Psoas muscle (tissue), 8 donors: ENCODE measurements around the gene RTP5. TPM values are rescaled to one million over a fixed set of nuclear protein-coding genes. Genes with fewer than 3 reads are reported as not detected.
A peak's percentile ranks its signal among the peaks of the same experiment; 100 is the strongest.

Experiments
- ATAC-seq, 4 donors: fragments of 200-7000 bp; cut with Tn5 transposase; one replicate each; pipeline ENCODE4 v1.9.1; 2020; ENCODE audit warnings: moderate library complexity in 3 of 4, mild to moderate bottlenecking in 2 of 4
- DNase-seq, 2 donors: peaks; one replicate each; pipeline ENCODE4 v3.0.0-alpha.2; 2020
- H3K27ac ChIP-seq: fragments of 200-600 bp; one replicate; pipeline ENCODE4 v1.8.0; 2022
- H3K27me3 ChIP-seq, 3 donors: fragments of 200-600 bp in 1 of 3; one replicate each; pipeline versions ENCODE4 v1.6.1 to v1.8.0; 2013 to 2022; ENCODE audit warnings: low read length in 2 of 3, mild to moderate bottlenecking in 2 of 3, moderate library complexity in 1 of 3; ENCODE audit not compliant: insufficient read depth in 3 of 3
- H3K36me3 ChIP-seq, 2 donors: fragments of 200-600 bp in 1 of 2; one replicate each; pipeline versions ENCODE4 v1.6.1 to v1.8.0; 2013 to 2022; ENCODE audit warnings: low read depth in 1 of 2, mild to moderate bottlenecking in 1 of 2, moderate library complexity in 1 of 2; ENCODE audit not compliant: insufficient read depth in 1 of 2
- H3K4me1 ChIP-seq: fragments of 200-600 bp; one replicate; pipeline ENCODE4 v1.8.0; 2022
- H3K4me3 ChIP-seq: fragments of 200-600 bp; one replicate; pipeline ENCODE4 v1.8.0; 2022; ENCODE audit warnings: mild to moderate bottlenecking
- H3K9me3 ChIP-seq: fragments of 200-600 bp; one replicate; pipeline ENCODE4 v1.8.0; 2022
- WGBS, 3 donors: extraction: QIAGEN DNeasy Blood & Tissue Kit; methylation state at CpG; one replicate each; pipeline versions ENCODE4 v1.1.6 to v1.1.7; 2013; 5-methylcytosine and 5-hydroxymethylcytosine counted together
- intact Hi-C, 2 donors: fragments of 100-400 bp; cut with DNase I; formaldehyde crosslinking; loops; one replicate each; pipeline versions ENCODE4 v1.11.0 to v1.14.2; 2022
- polyA plus RNA-seq, 3 donors: library from polyadenylated mRNA; stranded (reverse); fragments of 200-250 nt; gene quantifications; one replicate each; pipeline ENCODE4 v1.2.3, GENCODE V29; 2013
- total RNA-seq, 4 donors: library from RNA; stranded (reverse); fragmentation: NEBNext Ultra II Directional in 2 of 4; extraction: Animal tissue kit (Norgen Biotek cat#: 25700) in 2 of 4; gene quantifications; one replicate each; pipeline versions ENCODE4 v1.2.1 to v1.2.4, GENCODE V29; 2021 to 2023
- TF ChIP-seq, protein P1 (sequence below): fragments of 200-600 bp; IDR thresholded peaks from one replicate; pipeline ENCODE4 v1.8.0; 2022; ENCODE audit warnings: antibody characterized with exemption
- donor health status: healthy with polysubstance abuse.
- donor health status: DM: no; HTN: no; CAD: no; lungs with moderate emphysema.
- donor health status: Bipolar disorder and iron deficiency.
- donor health status: healthy.
- donor health status: DM: yes; HTN: yes; CAD: no.
- donor health status: DM: no; HTN: no; CAD: no.
- donor health status: DM: no; HTN: no; CAD: no.
- donor health status: DM: yes; HTN: yes; CAD: no.

The RTP5 gene
- total and polyA plus RNA-seq, 7 donors, result 0.01 TPM; not detected in 6

- DNase-seq, result no peak
- no peaks in the 10 kb centered on the region for H3K36me3 ChIP-seq
- 31 to 42% (median 42%) methylated on average over 6 to 9 of the region's 9 CpGs for WGBS, 3 donors
- TF ChIP-seq, protein P1, sequence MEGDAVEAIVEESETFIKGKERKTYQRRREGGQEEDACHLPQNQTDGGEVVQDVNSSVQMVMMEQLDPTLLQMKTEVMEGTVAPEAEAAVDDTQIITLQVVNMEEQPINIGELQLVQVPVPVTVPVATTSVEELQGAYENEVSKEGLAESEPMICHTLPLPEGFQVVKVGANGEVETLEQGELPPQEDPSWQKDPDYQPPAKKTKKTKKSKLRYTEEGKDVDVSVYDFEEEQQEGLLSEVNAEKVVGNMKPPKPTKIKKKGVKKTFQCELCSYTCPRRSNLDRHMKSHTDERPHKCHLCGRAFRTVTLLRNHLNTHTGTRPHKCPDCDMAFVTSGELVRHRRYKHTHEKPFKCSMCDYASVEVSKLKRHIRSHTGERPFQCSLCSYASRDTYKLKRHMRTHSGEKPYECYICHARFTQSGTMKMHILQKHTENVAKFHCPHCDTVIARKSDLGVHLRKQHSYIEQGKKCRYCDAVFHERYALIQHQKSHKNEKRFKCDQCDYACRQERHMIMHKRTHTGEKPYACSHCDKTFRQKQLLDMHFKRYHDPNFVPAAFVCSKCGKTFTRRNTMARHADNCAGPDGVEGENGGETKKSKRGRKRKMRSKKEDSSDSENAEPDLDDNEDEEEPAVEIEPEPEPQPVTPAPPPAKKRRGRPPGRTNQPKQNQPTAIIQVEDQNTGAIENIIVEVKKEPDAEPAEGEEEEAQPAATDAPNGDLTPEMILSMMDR, result no peak
- H3K4me1 ChIP-seq, result peaks cover 14% of the 10 kb centered on the region
- peaks cover 0 to 38% (median 4%) of the 10 kb centered on the region in 3 donors for H3K27me3 ChIP-seq
- no peaks in the 10 kb centered on the region for H3K9me3 ChIP-seq
- ATAC-seq, result peak in 3 of 4 donors; percentile 2 to 9 (median 3)
- H3K27ac ChIP-seq, result peak overlapping the region; percentile 70
- intact Hi-C loops, result no loop called here
- H3K4me3 ChIP-seq, result no peak overlapping the region
Observed at GRCh38 chr2:241859017-241859435, 10.5 kb upstream of the RTP5 start.

DNA sequence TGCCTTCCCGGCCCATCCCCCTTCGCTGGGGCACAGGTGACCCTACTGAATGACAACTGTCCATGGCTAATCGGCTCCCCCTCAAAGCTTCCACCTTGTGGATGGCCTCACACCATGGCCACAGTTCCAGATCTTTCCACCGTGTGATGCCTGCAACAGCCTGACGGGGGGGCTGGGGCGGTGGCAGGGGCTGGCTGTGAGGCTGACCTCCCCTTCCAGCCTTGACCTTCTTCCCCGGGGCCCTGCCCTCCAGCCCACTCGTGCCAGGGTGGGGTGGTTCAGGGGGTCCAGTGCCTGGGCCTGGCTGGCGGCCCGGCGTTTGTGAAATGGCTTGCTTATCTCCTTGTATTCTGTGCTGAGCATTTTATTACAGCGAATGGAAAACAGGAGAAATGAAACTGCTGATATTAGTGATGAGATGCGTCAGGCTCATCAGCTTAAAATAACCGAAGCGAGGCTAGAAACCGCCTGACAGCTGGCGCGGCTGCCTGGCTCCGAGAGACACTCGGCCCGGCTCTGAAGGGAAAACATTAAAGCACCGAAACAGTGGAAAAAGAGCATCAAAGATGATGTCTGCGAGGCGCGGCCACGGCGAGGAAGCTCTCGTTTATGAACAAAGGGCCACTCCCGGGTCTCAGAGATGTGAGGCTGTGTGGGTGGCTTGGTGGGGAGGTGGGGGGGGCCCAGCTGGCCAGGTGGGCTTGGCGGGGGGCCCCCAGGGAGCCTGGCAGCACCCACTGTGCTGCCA is 9.9 kb upstream of the RTP5 start:
- WGBS, 3 donors, result 17 to 24% (median 19%) methylated on average over 28 to 30 of the region's 30 CpGs

DNA sequence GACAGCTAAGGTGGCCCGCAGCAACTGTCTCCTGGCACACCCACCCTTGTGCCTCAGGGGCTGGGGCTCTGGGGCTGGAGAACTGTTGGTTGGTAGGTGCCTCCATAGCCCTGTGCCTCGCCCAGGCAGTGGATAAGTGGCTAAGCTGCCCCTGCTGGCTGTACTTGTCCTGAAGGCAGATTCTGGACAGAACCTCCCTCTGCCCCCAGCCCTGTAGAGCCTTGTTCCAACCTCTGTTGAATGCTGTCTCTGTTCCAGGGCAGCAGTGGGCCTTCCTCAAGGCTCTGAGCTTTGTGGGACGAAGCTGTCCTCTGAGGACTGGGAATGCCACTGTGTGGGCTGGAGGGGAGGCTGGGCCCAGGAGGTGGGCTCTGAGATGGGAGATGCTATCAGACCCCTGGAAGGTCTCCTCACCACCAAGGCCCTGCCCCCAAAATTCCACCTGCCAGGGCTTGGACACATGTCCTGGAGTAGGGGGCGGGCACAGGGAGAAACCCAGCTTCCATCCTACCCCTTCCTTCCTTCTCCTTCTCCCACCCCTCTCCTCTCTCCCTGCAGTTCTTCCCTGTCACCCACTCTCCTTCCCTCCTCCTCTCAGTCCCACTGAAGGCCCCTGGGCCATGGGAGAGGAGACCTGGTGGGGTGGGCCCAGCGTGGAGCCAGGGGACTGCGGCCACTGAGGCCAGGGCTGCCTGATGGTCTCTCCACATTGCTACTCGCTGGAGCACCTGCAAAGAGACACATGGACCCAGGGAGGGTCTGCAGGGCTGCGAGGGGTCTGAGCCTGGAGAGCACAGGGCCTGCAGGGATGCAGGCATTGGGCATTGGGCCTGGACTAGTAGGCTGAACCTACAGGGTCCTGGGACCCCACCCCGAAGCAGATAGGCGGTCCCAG is 9.1 kb upstream of the RTP5 start:
- H3K27me3 ChIP-seq, result peaks cover 0 to 44% (median 15%) of the 10 kb centered on the region in 3 donors
- intact Hi-C loops, result no loop called here
- H3K4me3 ChIP-seq, result peak overlapping the region; percentile 52

More for the DNA sequence above, 9.9 kb upstream of the RTP5 start:
- peaks cover 0 to 44% (median 9%) of the 10 kb centered on the region in 3 donors for H3K27me3 ChIP-seq
- H3K4me1 ChIP-seq, result peaks cover 14% of the 10 kb centered on the region
- DNase-seq (peak; percentile 58 to 74), ATAC-seq (peak; percentile 60 to 87 (median 80))
- peak overlapping the region; percentile 52 for H3K4me3 ChIP-seq
- no peaks in the 10 kb centered on the region for H3K36me3 ChIP-seq
- TF ChIP-seq, protein P1, result no peak
- intact Hi-C loops, result no loop called here
- H3K27ac ChIP-seq, result peak overlapping the region; percentile 70
- no peaks in the 10 kb centered on the region for H3K9me3 ChIP-seq

DNA sequence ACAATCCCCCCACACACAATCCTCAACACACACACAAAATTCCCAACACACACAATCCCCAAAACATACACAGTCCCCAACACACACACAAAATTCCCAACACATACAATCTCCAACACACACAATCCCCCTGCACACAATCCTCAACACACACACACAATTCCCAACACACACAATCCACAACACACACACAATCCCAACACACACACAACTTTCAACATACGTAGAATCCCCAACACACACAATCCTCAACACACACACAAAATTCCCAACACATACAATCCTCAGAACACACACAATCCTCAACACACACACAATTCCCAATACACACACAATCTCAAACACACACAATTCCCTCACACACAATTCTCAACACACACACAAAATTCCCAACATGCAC is 8.3 kb upstream of the RTP5 start:
- WGBS, 3 donors, result 96 to 100% (median 97%) methylated on average over 1 of the region's 1 CpG
- Histone ChIP-seq H3K36me3 (no peaks in the 10 kb centered on the region), H3K27me3 (peaks cover 0 to 44% (median 23%) of the 10 kb centered on the region in 3 donors), H3K4me1 (peaks cover 14% of the 10 kb centered on the region), H3K4me3 (no peak overlapping the region), H3K9me3 (no peaks in the 10 kb centered on the region), H3K27ac (no peak overlapping the region)
- DNase-seq, result no peak
- intact Hi-C loops, result no loop called here
- no peak for ATAC-seq
- TF ChIP-seq, protein P1, result no peak

More for the DNA sequence above, 9.1 kb upstream of the RTP5 start:
- Histone ChIP-seq H3K27ac (peak overlapping the region; percentile 70), H3K36me3 (no peaks in the 10 kb centered on the region), H3K9me3 (no peaks in the 10 kb centered on the region), H3K4me1 (peaks cover 14% of the 10 kb centered on the region)
- ATAC-seq, result peak; percentile 30 to 64 (median 56)
- TF ChIP-seq, protein P1, result no peak
- WGBS, 3 donors, result 84 to 87% (median 85%) methylated on average over 9 to 10 of the region's 10 CpGs
- DNase-seq, result peak; percentile 16 to 57
